Activated CD4-positive, CD25-positive, alpha-beta regulatory T cell treated with anti-CD3 and anti-CD28 coated beads, Interleukin-2, amount 50 U/mL, for 72 hours (primary cell): ENCODE results near the gene MYH16.
A peak's percentile ranks its signal among the peaks of the same experiment; 100 is the strongest.
"Not testable (repeated sequence)": the region's sequence is repeated elsewhere in the genome, so short reads cannot be mapped to it uniquely, and the experiment has no call there.

Source experiments
- DNase-seq: peaks from one replicate; pipeline ENCODE4 v3.0.0; 2021

MYH16 gene

GRCh38 chr7:99308461-99309074 is 35.9 kb downstream of the MYH16 start:
- DNase-seq: no peak

- no peak for DNase-seq
Observed at GRCh38 chr7:99309111-99309510, 36.5 kb downstream of the MYH16 start.

- no peak for DNase-seq
Observed at GRCh38 chr7:99310004-99310403, 37.4 kb downstream of the MYH16 start.

GRCh38 chr7:99311702-99312101 is 39.1 kb downstream of the MYH16 start:
- DNase-seq: no peak

GRCh38 chr7:99312316-99313203 is 39.9 kb downstream of the MYH16 start:
- peak; percentile 75 for DNase-seq

- DNase-seq: no peak
Observed at GRCh38 chr7:99313204-99313573, 40.5 kb downstream of the MYH16 start.

- DNase-seq: no peak
Observed at GRCh38 chr7:99314504-99314903, 41.9 kb downstream of the MYH16 start.

- DNase-seq: no peak
Observed at GRCh38 chr7:99320371-99320770, 47.7 kb downstream of the MYH16 start.

GRCh38 chr7:99322659-99323058 is 50.0 kb downstream of the MYH16 start:
- DNase-seq: not testable (repeated sequence)

GRCh38 chr7:99324559-99324958 is 51.9 kb downstream of the MYH16 start:
- no peak for DNase-seq

GRCh38 chr7:99325001-99325493 is 52.4 kb downstream of the MYH16 start:
- DNase-seq: no peak

GRCh38 chr7:99325592-99326407 is 53.2 kb downstream of the MYH16 start, which contains the start of gene ARPC1A:
ARPC1A (plus strand) TSS chr7:99325898; CDS start chr7:99333354, 7,456 bp downstream.
- DNase-seq: peak; percentile 95

GRCh38 chr7:99326408-99326782 is 53.8 kb downstream of the MYH16 start:
- DNase-seq: no peak

GRCh38 chr7:99330314-99330961 is 57.8 kb downstream of the MYH16 start:
- not testable (repeated sequence) for DNase-seq

- DNase-seq: no peak
Observed at GRCh38 chr7:99331002-99331401, 58.4 kb downstream of the MYH16 start.

GRCh38 chr7:99339595-99339994 is 67.0 kb downstream of the MYH16 start:
- DNase-seq: no peak

- DNase-seq: no peak
Observed at GRCh38 chr7:99340659-99341058, 68.0 kb downstream of the MYH16 start.

- DNase-seq: no peak
Observed at GRCh38 chr7:99344061-99344647, 71.5 kb downstream of the MYH16 start.

GRCh38 chr7:99350641-99351040 is 78.0 kb downstream of the MYH16 start:
- DNase-seq: not testable (repeated sequence)

GRCh38 chr7:99352247-99352646 is 79.6 kb downstream of the MYH16 start:
- DNase-seq: no peak

- DNase-seq: no peak
Observed at GRCh38 chr7:99355098-99355497, 82.5 kb downstream of the MYH16 start.
